ENCODE data around the gene GEMIN7.

Gene GEMIN7

DNA sequence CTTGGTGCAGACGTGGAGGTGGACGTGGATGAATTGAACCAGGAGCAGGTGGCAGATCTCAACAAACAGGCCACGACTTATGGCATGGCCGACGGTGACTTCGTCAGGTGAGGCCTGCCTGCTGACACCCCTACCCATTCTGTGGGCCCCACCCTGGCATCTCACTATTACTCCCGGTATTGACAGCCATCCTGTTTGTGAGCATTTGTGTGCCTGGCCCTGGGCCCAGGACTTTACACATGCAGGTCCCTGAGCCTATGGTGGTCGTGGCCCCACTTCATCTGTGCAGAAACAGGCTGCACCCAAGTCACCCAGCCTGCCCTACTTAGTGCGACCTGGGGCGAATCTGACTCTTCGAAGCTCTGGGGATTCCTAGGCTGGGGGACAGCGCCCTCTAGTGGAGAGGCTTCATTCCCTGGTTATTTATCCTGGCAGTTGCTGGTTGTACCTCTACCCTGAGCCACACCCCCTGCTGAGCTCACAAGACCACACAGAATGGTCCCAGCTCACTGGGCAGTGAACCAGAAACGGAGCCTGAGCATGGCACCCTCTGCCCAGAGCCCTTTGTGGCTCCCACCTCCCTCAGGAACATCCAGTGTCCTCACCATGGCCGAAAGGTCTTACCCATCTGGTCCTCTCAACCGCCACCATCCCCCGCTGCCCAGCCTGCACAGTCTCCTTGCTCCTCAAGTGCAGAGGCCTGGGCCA is 19.6 kb upstream of the GEMIN7 start:
- DNase-seq: peak in 54 of 58 donors; percentile 25 to 87 (median 55)

DNA sequence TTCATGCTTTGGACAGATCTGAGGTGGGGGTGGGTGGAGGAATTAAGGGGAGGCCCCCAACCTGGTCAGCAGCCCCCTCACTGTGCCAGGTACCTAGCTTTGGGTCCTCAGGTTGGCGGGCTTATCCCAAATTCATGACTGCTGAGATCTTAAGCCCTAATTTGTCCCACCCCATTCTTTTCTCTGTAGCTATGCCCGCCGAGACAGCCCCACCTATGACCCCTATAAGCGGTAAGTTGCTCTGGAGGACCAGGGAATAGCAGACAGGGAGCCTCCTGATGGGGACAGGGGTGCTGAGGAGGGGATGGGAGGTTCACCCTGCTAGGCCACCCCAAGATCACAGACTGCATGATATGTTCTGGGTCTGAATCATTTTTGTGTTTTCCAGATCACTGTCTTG is 17.1 kb upstream of the GEMIN7 start:
- DNase-seq: no peak

DNA sequence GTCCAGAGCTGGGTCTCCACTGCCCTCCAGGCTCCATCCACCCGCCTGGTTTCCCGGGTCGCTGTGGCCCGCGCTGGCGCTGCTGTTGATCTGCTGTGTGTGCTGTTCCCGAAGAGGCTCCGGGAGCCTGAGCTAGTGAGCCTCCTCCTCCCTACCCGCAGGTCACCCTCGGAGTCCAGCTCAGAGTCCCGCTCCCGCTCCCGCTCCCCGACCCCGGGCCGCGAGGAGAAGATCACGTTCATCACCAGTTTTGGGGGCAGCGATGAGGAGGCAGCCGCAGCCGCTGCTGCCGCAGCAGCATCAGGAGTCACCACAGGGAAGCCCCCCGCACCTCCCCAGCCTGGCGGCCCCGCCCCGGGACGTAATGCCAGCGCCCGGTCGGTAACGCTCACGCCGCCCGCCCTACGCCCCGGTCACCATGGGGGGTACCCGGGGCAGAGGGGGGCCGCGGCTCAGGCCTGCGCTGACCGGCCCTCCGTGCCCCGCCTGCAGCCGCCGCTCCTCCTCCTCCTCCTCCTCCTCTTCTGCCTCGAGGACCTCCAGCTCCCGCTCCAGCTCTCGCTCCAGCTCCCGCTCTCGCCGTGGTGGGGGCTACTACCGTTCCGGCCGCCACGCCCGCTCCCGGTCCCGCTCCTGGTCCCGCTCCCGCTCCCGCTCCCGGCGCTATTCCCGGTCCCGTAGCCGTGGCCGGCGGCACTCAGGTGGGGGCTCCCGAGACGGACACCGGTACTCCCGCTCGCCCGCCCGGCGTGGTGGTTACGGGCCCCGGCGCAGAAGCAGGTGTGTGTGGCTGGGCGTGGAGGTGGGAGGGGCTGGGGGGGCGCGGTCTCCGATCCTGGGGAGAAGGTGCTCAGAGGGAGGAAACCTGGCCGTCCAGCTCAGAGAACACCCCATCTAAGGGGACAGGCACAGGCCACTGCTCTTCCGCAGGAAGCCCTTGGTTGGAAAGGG is 14.9 kb upstream of the GEMIN7 start:
- no peak for DNase-seq

DNA sequence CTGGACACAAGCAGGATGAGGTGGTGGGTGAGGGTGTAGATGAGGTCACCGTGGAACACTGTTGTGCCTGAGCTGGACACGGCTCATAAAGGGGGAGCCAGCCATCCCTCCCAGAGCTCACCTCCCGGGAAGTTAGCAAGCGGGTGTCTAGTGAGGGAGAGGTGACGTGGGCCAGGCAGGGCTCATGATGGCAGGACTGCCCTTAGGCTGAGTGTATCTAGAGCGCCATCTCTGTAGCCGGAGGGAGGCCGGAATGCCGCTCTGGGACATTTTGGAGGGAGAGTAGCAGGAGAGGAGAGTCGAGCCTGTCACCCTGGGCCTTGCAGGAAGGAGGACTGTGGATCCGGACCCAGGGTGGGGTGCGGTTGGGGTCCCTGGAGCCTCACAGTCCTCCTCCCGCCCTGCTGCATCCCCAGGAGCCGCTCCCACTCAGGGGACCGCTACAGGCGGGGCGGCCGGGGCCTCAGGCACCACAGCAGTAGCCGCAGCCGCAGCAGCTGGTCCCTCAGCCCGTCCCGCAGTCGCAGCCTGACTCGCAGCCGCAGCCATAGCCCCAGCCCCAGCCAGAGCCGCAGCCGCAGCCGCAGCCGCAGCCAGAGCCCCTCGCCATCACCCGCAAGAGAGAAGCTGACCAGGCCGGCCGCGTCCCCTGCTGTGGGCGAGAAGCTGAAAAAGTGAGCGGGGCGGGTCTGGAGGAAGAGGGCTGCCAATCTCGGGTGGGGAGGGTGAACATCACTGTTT is 12.0 kb upstream of the GEMIN7 start:
- no peak for DNase-seq

DNA sequence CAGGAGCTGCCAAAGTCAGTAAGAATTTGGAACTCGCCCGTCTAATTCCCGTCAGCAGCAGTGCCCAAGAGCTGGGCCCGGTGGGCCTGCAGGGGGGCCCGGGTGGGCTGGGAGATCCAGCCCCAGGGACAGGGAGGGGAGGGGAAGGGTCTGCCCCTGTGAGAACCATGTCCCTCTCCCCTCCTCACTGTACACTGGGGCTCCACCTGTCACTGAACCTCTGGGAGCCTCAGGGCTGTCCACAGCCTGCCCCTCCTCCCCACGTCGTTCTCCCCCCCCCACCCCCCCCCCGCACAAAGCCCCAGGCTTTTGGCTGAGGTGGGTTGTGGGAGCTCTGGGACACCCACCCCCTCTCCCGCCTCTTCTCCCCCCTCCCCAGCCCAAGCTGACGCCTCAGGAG is 11.0 kb upstream of the GEMIN7 start:
- no peak for DNase-seq

DNA sequence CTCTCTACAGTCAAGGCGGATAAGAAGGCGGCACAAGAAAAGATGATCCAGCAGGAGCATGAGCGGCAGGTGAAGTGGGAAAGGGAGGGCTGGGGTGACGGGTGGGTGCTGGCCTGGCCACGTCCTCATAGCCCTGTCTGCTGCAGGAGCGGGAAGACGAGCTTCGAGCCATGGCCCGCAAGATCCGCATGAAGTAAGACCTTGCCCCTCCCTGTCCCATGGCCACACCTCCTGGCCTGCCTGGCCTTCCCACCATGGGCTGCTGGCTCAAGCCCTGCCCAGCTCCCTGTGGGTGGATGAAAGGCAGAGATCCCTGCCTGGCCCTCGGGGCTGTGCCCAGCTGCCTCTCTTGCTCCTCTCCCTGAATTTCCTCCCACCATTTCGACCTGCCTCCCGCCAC is 10.0 kb upstream of the GEMIN7 start:
- DNase-seq: no peak

DNA sequence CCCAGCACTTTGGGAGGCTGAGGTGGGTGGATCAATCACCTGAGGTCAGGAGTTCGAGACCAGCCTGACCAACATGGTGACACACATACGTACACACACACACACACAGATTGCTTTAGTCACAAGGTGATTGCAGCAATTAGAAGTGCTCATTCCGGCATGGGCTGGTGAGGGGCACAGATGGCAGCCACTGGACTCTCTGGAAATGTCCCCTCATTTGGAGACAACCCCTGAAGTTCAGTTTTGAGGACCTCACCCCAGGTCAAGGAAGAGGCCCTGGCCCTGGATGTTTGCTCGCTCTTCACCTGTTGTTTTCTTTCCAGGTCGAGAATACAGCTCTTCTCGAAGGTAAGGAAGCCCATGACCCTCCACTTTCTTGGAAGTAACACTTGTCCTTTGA is 8.8 kb upstream of the GEMIN7 start:
- no peak for DNase-seq

DNA sequence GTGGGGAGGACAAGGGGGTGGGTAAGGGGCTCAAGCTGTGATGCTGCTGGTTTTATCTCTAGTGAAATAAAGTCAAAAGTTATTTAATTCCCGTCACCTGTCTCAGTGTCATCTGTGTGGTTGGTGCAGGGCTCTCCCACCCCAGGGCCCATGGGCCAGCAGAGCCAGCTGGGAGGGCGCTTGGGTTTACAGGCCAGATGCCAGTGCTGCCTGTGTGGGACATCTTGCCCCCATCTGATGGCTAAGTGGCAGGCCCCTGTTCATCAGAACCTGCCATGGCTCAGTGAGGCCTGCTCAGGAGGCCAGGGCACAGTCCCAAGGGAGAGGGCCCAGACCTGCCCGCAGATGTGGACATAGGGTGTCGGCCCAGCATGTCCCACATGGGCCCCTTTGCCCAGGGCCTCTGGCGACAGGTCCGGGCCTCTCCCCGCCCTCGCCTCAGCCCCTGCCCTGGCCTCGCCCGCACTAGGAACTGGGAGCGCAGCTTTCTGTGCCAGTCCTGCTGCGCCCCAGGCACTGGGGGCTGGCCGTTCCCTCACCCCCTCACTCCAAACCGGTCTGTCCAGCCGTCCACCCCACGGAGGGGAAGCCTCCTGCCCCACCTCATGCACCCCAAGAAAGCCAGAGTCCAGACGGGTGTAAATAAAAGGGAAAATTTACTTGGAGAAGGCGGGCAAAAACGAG is 8.1 kb upstream of the GEMIN7 start:
- no peak for DNase-seq

DNA sequence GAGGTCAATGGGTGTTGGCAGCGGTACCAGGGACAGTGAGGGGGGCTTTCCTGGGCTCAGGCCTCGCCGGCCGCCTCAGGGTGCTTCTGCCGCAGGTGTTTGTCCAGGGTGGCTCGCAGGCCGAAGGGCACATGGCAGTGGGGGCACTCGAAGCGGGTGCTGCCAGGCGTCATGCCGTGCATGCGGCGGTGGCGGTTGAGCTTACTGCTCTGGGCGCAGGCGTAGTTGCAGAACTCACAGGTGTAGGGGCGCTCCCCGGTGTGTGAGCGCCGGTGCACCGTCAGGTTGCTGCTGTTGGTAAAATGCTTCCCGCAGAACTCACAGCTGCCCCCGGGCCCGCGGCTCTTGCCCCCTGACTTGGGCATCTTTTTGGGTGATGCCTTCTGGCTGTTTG is 7.5 kb upstream of the GEMIN7 start:
- no peak for DNase-seq

DNA sequence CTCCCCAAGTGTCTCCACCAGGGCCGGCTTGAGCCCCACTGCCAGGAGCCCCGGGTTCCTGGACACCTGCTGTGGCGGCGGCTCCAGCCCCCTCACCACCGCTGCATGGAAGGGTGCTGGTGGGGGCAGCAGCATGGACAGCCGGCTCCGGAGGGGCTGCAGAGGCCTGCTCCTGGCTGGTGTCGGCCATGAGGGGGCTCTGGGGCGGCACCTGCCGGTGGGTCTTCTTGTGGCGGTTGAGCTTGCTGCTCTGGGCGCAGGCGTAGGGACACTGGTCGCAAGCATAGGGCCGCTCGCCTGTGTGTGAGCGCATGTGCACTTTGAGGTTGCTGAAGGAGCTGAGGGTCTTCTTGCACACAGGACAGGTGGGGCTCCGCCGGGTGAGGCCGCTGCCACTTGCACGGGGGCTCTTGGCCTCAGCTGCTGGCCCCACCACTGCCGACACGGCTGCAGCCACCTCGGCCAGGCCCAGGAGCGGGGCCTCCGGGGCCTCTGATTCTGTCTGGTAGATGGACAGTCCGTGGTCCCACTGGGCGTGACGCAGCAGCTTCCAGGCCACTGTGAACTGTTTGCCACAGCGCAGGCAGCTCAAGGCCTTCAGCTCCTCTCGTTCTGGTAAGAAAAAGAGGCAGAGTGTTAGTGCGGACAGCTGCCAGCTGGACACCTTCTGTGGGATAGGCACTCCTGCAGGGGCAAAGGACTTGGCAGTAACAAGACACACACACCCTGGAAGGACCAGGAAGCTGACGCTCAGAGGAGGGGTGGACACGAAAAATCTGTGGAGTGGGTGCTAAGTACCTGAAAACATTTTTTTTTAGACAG is 6.9 kb upstream of the GEMIN7 start:
- DNase-seq: peak in 1 of 58 donors; percentile 7

DNA sequence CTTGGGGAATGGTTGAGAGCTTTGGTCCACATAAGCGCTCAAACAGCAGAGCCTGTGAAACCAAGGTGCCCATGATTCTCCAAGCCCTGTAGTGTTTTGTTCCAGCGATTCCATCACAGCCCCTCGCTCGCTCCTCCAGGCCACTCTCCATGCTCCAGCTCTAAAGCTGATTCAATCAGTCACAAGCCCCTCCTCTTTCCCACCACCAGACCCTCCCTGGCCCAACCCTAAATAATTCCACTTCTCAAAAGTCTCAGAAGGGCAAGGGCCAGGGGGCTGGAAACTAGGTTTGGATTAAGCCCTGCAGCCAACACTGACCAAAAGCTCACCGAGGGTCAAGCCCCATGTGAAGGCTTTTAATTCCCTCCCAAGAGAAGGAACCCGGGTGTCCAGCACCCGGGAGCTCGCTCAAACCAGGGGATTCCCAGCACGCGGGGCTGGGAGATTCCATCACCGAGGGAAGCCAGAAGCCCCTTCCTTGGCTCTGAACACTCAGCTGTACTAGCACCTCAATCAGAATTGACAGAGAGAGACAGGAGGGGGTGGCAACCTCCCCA is 4.2 kb upstream of the GEMIN7 start:
- DNase-seq: no peak

DNA sequence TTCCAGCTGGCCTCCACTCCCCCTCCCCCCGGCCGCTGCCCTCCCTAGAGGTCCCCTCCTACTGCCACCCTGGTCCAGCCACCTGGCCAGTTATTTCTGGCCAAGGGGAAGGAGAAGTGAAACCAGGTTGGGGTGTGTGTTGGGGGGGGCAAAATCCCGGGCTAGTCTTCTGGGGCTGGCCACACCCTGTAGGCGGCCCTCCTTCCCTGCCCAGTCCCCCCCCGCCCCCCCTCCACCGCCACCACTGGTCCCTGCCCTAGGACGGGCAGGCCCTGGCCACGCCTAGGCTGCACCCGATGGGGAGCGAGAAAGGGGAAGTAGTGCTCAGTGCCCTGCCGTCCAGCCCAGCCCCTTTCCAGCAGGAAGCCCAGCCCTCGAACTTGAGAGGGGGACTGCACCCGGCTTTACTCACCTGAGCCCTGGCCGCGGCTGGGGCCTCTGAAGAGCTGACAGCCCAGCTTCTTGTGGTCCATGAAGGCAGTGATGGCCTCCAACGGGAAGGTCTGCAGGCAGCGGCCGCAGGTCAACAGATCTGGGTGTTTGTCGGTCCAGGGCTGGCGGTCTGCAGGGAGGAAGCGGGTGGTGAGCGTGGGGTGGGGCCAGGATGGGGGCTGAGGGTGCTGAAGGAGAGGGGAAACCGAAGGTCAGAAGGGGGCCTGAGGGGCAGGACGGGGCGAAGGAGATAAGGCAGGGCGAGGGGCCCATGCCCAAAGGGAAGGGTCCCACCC is 3.6 kb upstream of the GEMIN7 start:
- DNase-seq: peak in 32 of 58 donors; percentile 4 to 54 (median 27)

DNA sequence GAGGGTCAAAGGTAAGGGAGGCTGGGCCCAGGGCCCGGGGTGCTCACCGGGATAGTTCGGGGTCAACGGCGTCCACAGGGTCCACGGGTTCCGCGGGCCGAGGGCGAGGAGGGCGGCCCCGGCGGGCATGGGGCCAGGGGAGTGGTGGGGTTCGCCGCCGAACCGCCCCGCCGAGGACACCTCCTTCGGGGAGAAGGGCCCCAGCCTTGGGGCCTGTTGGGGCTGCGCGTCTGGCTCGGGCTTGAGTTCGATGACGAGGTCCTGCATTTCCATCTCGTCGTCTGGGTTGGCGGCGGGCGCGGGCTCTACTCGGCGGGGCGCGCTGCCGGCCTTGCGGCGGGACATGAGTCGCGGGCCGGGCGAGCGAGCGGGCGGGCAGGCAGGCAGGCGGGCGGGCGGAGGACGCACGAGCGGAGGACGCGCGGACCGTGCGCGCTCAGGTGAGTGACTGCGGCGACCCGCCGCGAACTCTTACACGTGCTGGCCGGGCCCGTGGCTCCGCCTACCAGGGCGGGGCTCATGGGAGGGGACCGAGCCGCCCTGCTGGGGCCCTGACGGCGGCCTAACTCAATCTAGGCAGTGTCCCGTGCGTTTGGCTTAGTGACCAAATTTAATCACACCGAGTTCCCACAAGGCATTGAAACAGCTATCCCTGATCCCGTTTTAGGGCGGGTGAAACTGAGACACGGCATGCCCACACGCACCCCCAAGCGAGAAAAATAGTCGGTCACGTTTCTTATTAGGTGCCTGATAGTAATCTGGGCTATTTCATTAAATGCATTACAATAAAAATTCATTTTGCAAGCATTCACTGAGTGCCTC is 2.8 kb upstream of the GEMIN7 start, which contains the start of gene ZNF296:
Gene ZNF296 (minus strand): TSS at position 450 of the 822 bp plus-strand sequence. CDS start 105 bp downstream, at position 345.
- DNase-seq: peak in 14 of 58 donors; percentile 0 to 40 (median 8)

DNA sequence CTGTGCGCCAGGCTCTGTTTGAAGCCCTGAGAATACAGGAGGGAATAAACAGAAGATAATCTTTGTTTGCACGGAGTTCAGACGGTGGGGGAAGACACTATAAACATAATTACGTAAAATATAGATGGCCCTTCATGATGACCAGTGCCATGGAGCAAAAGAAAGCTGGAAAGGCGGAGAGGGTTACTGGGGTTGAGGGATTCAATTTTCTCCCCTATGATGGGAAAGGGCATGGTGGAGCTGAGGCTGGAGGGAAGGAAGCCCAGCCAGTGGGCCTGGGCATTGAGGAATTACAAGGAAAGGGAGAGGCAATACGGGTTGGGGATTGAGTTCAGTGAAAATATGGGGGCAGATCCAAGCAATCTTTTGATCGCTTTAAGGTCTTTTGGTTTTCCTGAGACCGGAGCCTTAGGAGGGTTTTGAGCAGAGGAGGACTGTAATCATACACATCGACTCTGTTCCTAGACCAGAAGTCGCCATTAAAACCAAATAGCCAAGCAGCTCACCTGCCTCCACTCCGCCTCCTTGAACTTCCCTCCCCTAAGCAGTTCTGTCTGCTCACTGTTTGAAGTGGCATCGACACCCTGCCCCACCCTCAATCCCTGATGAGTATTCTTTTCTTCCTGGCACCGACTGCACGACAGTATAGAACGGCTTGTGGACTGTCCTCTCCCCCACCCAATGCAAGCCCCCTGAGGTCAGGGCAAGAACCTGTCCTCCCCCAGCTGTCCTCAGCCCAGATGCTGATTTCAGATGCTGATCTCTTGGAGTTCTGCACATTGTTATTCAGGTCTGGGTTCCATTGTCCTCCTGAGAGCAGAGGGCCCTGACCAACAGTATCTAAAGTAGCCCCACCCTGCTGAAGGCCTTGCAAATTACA is 2.0 kb upstream of the GEMIN7 start:
- no peak for DNase-seq

DNA sequence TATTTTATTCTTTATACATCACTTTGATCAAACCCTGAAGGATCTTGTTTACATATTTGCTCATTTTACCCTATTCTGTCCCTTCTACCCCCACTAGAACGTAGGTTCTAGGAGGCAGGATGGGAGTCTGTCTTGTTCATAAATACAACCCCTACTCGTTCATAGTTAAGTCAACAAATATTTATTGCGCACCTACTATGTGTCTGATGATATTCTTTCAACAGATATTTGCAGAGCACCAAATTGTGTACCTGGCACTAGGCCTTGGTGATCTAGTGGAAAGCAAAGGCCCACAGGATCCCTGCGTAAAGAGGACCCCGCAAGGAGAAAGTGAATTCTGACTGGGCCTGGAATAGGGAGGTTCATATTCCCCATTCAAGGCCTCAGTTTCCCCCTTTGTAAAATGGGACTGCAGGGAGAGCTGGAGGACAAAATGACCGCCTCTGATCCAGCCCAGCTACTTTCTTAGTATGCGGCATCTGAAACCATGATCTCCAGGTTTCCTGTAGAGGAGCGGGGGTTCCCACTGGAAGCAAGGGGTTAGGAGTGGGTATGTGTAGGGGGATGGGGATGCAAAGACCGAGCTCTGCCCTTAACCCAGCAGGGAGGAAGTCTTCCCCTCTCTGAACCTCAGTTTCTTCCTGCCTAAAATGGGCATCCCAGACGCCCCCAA is 534 bp upstream of the GEMIN7 start:
- no peak for DNase-seq

DNA sequence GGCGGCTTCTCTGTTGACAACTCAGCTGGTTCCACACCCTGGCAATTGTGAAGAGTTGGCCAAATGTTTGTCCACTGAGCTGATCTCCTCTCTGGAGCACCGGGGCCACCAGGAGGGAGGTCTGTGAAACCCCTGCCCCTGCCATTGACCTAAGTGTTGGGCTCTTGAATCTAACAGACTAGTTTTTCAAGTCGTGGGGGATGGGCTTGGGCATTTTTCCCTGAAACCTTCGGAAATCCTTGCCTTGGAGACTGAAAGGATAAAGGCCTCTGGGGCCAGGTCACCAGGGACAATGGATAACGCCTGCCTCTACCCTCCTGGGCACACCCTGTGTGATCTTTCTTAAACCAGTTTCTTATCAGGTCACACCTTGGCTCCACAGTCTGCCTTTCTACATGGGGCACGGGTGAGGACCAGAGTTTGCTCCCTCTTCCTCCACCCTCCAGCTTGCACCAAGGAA is 881 bp downstream of the GEMIN7 start:
- DNase-seq: no peak

Data from anterior cingulate cortex (tissue), 58 donors.